ENCODE results near the gene LPAR2.

Gene LPAR2

DNA sequence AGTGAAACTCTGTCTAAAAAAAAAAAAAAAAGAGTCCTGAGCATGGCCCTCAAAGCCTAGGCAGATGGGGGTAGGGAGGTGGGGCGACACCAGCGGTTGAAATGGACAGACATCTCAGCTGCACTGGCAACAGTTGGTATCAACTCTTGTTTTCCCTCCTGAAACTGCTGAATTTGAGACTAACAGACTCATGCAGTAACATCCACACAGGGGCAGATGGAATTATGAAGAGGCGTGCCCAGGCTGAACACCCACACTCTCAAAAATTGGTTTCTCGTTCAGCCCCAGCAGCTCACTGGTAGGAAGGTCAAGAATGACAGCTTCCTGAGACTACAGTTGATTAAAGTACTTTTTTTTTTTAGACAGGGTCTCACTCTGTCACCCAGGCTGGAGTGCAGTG lies 33.6 kb downstream of the LPAR2 start:
- DNase-seq, result no peak

- no peak for DNase-seq
Observed at GRCh38 chr19:19592690-19593089, 35.3 kb downstream of the LPAR2 start.

- DNase-seq, result peak; percentile 52
Observed at GRCh38 chr19:19591133-19591825, 36.7 kb downstream of the LPAR2 start.

DNA sequence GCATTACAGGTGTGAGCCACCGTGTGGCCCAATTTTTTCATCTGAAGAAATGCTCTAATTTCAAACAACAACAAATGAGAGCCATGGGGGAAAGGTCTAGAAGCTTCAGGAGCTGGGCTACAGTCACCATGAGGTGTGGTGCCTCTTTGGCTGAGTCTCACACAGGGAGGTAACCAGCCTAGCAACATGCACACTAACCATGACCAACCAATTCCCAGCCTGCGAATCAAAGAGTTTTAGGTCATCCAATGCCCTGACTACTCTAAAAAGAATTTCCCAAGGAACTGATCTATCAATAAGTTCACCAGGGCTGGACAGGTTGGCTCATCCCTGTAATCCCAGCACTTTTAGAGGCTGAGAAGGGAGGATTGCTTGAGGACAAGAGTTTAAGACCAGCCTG lies 39.5 kb downstream of the LPAR2 start:
- no peak for DNase-seq

- DNase-seq, result no peak
Observed at GRCh38 chr19:19587771-19588170, 40.2 kb downstream of the LPAR2 start.

DNA sequence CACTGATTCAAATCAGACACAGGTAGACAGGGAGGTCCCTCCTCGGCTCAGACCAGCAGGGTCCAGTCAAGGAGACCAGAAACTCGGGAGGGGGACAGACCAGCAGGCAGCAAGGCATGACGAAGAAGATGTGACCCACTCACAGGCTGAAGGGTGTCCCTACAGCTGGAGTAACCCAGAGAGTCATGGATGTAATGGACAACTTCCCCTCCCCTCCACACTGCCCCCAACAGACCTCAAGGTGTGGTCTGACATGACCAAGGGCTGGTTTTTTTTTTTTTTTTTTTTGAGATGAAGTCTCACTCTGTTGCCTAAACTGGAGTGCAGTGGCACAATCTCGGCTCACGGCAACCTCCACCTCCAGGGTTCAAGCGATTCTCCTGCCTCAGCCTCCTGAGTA lies 43.7 kb downstream of the LPAR2 start:
- DNase-seq, result no peak

- no peak for DNase-seq
Observed at GRCh38 chr19:19582471-19582870, 45.5 kb downstream of the LPAR2 start.

- DNase-seq, result no peak
Observed at GRCh38 chr19:19581391-19581790, 46.6 kb downstream of the LPAR2 start.

DNA sequence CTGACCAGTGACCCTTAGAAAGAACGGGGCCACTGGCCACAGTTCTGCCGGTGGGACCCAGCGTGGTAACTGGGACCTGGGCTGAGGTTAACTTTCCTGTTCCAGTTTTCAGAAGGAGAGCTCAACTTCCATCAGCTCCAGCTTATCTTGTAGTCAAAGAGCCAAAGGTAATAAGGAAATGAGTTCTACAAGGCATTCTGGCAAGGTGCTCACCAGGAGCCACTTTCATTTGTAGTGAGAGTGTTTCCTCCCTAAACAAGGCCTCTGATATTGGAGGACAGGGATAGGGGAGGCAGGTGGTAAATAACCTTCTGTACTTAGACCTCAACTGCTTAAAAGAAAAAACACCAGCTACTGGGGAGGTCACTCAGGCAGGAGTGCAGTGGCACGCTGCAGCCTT lies 47.6 kb downstream of the LPAR2 start:
- no peak for DNase-seq

DNA sequence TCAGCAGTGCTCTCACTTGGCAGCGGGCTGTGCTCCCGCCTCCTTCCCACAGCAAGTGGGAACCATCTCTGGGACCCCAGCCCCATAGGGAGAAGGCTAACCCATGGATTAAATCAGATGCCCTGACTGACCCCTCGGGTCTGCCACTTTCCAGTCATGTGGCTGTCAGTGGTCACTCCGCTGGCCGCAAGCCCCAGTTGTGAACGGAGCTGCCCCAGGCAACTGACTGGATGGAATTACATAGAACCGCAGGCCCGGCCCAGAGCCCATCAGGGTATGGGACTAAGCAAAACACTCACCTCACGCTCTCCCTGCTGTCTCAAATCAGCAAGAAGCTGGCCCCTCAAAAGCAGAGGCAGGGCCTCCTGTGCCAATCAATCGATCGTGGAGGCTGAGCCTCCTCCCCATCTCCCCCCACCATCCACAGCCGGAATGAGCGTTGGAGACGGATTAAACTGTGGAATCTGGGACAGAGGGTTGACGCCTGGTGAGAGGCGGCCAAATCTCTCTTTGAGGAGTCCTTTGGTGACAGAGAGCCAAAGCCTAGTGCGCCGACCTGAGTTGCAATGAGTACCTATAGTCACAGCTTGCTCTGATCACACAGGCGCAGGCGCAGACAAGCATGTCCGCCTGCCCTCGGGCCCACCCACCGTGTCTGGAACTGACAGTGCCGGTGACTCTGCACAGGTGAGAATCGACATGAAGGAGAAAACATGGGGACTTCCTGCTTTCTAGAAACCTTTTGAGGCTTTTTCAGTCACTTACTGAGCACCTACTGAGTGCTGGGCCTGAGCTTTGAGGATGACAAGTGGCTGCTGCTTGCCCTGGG lies 48.3 kb downstream of the LPAR2 start:
- no peak for DNase-seq

DNA sequence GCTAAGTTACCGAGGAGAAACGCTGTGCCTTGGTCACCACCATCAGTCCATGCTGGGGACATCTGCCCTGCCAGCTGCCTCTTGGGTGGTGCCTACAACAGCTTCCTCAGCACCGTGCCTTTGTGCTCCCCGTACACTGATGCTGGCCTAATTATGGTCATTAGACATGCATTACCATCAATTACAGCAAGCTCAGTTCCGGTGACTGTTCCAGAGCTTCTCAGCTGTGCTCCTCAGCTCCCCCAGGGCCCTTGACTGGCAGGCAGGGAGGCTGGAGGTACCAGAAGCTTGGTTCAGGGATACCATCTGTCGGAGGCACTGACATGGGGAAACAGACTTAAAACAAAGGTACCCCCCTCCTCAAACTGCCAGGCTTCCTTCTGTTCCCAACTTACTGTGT lies 49.8 kb downstream of the LPAR2 start:
- no peak for DNase-seq

GRCh38 chr19:19575411-19575810 lies 52.6 kb downstream of the LPAR2 start:
- DNase-seq, result no peak
